Lung (tissue), 12 donors: Measurements from ENCODE around the gene HIPK4. TPM values are rescaled to one million over a fixed set of nuclear protein-coding genes. Genes with fewer than 3 reads are reported as not detected.

Experiments
- ATAC-seq: fragments of 200-7000 bp; cut with Tn5 transposase; one replicate; pipeline ENCODE4 v1.9.1; 2020; ENCODE audit warnings: moderate number of reproducible peaks; ENCODE audit not compliant: insufficient read depth, low FRiP score
- DNase-seq, 3 donors: peaks; one replicate each; pipeline ENCODE4 v3.0.0-alpha.2; 2013 to 2017
- H3K27ac ChIP-seq, 2 donors: one replicate each; pipeline ENCODE4 v1.5.1; 2013; ENCODE audit warnings: mild to moderate bottlenecking in 2 of 2, moderate library complexity in 2 of 2, control low read depth in 1 of 2, inconsistent platforms in 1 of 2, low read depth in 1 of 2, low read length in 1 of 2
- H3K27me3 ChIP-seq, 3 donors: one replicate each; pipeline ENCODE4 v1.5.1; 2013; ENCODE audit warnings: low read length in 2 of 3; ENCODE audit not compliant: control insufficient read depth in 3 of 3, insufficient read depth in 3 of 3
- H3K36me3 ChIP-seq, 4 donors: one replicate each; pipeline ENCODE4 v1.5.1; 2013; ENCODE audit warnings: low read length in 4 of 4, mild to moderate bottlenecking in 1 of 4, moderate library complexity in 1 of 4; ENCODE audit not compliant: control insufficient read depth in 4 of 4, insufficient read depth in 4 of 4
- H3K4me1 ChIP-seq, 5 donors: one replicate each; pipeline ENCODE4 v1.5.1; 2013; ENCODE audit warnings: low read length in 5 of 5, mild to moderate bottlenecking in 2 of 5, moderate library complexity in 1 of 5; ENCODE audit not compliant: control insufficient read depth in 5 of 5, insufficient read depth in 5 of 5
- H3K4me3 ChIP-seq: one replicate; pipeline ENCODE4 v1.5.1; 2013; ENCODE audit warnings: mild to moderate bottlenecking, control low read depth, moderate library complexity
- H3K9ac ChIP-seq, 2 donors: one replicate each; pipeline ENCODE4 v1.5.1; 2013; ENCODE audit warnings: low read length in 2 of 2, control low read depth in 1 of 2; ENCODE audit not compliant: insufficient read depth in 1 of 2
- H3K9me3 ChIP-seq, 4 donors: one replicate each; pipeline ENCODE4 v1.5.1; 2013; ENCODE audit warnings: low read length in 3 of 4, mild to moderate bottlenecking in 1 of 4, moderate library complexity in 1 of 4; ENCODE audit not compliant: control insufficient read depth in 4 of 4, insufficient read depth in 3 of 4
- CTCF ChIP-seq: IDR thresholded peaks from 2 replicates; pipeline ENCODE4 v1.5.1; 2012; ENCODE audit warnings: mild to moderate bottlenecking; ENCODE audit errors: control extremely low read depth, extremely low read depth
- WGBS, 2 donors: extraction: QIAGEN DNeasy Blood & Tissue Kit; methylation state at CpG; one replicate each; pipeline ENCODE4 v1.1.7; 2013; 5-methylcytosine and 5-hydroxymethylcytosine counted together
- polyA plus RNA-seq, 2 donors: library from polyadenylated mRNA; stranded (reverse); fragments of 200-250 nt; gene quantifications; one replicate each; pipeline ENCODE4 v1.2.1, GENCODE V29; 2013
- total RNA-seq, 2 donors: library from RNA; depleted of rRNA in 1 of 2; stranded (reverse); fragments of >200 nt in 1 of 2; gene quantifications; one replicate each; pipeline ENCODE4 v1.2.1, GENCODE V29; 2014 to 2021
- donor health status: control.
- donor health status: control.
- donor health status: Bipolar disorder and iron deficiency.
- donor health status: healthy.
- donor health status: DM: yes; HTN: yes; CAD: no.

Gene HIPK4
- total and polyA plus RNA-seq, 4 donors = 0.10 to 0.43 (median 0.22) TPM; not detected in 1

- 76% methylated on average over 8 of the region's 8 CpGs for WGBS, 2 donors
- peaks cover 0 to 6% (median 0%) of the 10 kb centered on the region in 4 donors for H3K36me3 ChIP-seq
- no peaks in the 10 kb centered on the region for H3K27me3 ChIP-seq
- H3K4me1 ChIP-seq = peaks cover 0 to 8% (median 0%) of the 10 kb centered on the region in 5 donors
- H3K27ac ChIP-seq = peak overlapping the region in 1 of 2 donors; percentile 53
- DNase-seq = no peak
- H3K4me3 ChIP-seq = no peak overlapping the region
- TF ChIP-seq CTCF = no peak
- no peak overlapping the region for H3K9ac ChIP-seq
- no peaks in the 10 kb centered on the region for H3K9me3 ChIP-seq
- ATAC-seq = no peak
Observed at GRCh38 chr19:40392123-40392522, 2.1 kb upstream of the HIPK4 start.

- Histone ChIP-seq H3K27ac (no peak overlapping the region), H3K4me3 (no peak overlapping the region), H3K4me1 (peaks cover 0 to 8% (median 0%) of the 10 kb centered on the region in 5 donors), H3K9me3 (no peaks in the 10 kb centered on the region), H3K27me3 (no peaks in the 10 kb centered on the region), H3K9ac (no peak overlapping the region), H3K36me3 (no peaks in the 10 kb centered on the region)
- no peak for ATAC-seq
- no peak for TF ChIP-seq CTCF
- 96 to 97% methylated on average over 33 of the region's 33 CpGs for WGBS, 2 donors
- DNase-seq = no peak
Observed at GRCh38 chr19:40389404-40390083, 437 bp downstream of the HIPK4 start.

GRCh38 chr19:40388481-40388880, 1.5 kb downstream of the HIPK4 start:
- no peaks in the 10 kb centered on the region for H3K9me3 ChIP-seq
- ATAC-seq = no peak
- WGBS, 2 donors = 90 to 97% methylated on average over 3 of the region's 3 CpGs

More at GRCh38 chr19:40388481-40388880, 1.5 kb downstream of the HIPK4 start:
- no peaks in the 10 kb centered on the region for H3K27me3 ChIP-seq
- no peak overlapping the region for H3K4me3 ChIP-seq
- H3K9ac ChIP-seq = no peak overlapping the region
- H3K36me3 ChIP-seq = no peaks in the 10 kb centered on the region
- no peak overlapping the region for H3K27ac ChIP-seq
- no peak for TF ChIP-seq CTCF
- DNase-seq = no peak
- peaks cover 0 to 8% (median 0%) of the 10 kb centered on the region in 5 donors for H3K4me1 ChIP-seq
